Islet precursor cell (in vitro differentiated cells): ENCODE data around the gene MYO7B.

Experiments
- DNase-seq: peaks from one replicate; pipeline ENCODE4 v3.0.0-alpha.2; 2018

MYO7B gene

GRCh38 chr2:127590386-127591190 lies 55.1 kb downstream of the MYO7B start:
- DNase-seq, result peak; percentile 28

- DNase-seq, result peak; percentile 94
These were observed 55.9 kb downstream of the MYO7B start for GRCh38 chr2:127591221-127591923.

- DNase-seq, result peak; percentile 43
These were observed 57.3 kb downstream of the MYO7B start for GRCh38 chr2:127592761-127593227.

DNA sequence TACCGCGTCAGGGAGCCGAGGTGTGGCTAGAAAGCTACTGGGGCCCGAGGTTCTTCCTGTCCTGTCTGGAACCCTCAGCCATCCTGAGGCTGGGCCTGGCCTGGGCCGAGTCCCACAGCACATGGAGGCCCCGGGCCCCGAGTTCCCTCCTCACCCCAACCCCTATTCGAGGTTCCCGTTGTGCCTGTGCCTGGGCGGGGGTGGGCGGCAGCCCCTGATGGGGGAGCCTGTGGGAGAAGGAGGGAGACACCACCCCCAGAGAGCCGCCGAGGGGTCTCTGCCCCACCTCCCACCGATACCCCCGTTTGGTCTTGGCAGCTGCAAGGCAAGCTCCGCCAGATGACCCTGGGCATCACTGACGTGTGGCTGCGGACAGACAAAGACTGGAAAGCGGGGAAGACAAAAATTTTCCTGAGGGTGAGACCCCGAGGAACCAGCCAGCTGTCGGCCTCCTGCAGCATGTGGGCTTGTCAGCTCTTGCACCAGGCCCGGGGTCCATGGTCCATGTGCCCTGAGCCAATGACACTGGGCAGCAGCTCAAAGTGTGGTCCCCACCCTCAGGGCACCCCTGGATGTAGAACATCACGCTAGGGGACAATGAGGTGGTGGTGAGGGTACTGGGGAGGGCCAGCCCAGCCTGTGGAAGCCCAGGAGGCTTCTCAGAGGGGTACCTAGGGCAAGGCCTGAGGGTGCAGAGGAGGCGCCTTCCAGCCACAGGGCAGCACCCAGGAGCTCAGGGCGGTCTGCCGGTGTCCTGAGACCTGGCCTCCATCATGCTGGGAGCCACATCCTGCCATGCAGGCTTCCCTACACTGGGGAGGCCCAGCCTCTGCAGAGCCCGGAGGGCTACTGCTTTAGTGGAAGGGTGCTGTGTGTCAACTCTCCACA lies 58.0 kb downstream of the MYO7B start:
- DNase-seq, result peak; percentile 49

- DNase-seq, result peak; percentile 44
These were observed 58.7 kb downstream of the MYO7B start for GRCh38 chr2:127594116-127594591.

- DNase-seq, result peak; percentile 31
These were observed 61.0 kb downstream of the MYO7B start for GRCh38 chr2:127596311-127597045.

DNA sequence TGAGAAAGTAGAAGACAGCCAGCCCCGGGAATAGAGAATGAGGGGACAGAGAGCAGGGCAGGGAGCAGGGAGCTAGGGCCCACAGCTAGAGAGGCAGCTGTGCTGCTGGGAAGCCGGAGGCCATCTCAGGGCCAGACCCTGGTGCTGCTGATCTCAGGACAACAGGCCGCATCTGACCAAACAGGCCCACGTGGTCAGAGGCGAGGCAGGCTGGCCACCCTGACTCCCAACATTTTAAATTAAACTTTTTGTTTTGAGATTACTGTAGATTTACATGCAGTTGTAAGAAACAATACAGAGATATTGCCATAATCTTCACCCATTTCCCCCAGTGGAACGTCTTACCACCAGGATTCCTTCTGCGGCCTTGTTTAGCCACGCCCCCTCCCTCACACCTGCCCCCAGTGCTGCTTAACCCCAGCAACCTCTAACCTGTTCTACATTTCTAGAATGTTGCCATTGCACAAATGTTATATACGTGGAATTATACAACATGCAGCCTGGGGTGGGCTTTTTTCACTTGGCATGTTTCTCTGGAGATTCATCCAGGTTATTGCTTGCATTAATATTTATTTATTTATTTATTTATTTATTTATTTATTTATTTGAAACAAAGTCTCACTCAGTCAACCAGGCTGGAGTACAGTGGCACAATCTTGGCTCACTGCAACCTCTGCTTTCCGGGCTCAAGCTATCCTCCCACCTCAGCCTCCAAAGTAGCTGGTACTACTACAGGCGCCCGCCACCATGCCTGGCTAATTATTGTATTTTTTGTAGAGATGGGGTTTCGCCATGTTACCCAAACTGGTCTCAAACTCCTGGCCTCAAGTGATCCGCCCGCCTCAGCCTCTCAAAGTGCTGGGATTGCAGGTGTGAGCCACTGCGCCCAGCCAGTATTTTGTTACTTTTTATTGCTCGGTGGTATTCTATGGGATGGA lies 61.8 kb downstream of the MYO7B start:
- peak; percentile 23 for DNase-seq

DNA sequence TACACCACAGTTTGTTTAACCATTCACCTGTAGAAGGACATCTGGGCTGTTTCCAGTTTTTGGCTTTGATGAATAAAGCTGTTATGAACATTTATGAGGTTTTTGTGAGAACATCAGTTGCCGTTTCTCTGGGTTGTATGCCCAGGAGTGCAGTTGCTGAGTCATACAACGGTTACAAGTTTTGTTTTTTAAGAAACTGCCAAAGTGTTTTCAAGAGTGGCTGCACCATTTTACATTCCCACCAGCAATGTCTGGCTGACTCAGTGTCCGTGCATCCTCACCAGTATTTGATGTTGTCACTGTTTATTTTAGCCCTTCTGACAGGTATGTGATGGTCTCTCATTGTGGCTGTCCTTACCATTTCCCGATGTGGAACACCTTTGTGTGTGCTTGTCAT lies 62.5 kb downstream of the MYO7B start:
- DNase-seq, result peak; percentile 77

GRCh38 chr2:127598711-127599110 lies 63.2 kb downstream of the MYO7B start:
- no peak for DNase-seq

DNA sequence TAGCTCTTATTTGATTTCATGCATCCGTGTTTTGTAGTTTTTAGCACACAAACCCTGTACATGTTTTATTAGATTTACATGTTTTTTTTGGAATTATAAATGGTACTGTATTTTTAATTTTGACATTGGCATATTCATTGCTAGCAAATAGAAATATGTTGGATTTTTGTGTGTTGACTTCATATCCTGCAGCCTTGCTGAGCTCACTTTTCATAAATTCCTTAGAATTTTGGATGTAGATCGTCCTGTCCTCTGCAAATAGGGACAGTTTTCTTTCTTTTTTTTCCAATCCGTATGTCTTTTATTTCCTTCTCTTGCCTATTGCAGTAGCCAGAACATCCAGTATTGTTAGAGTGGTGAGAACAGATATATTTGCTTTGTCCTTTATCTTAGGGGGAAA lies 63.7 kb downstream of the MYO7B start:
- DNase-seq, result no peak

- DNase-seq, result peak; percentile 14
These were observed 69.5 kb downstream of the MYO7B start for GRCh38 chr2:127604986-127605385.

DNA sequence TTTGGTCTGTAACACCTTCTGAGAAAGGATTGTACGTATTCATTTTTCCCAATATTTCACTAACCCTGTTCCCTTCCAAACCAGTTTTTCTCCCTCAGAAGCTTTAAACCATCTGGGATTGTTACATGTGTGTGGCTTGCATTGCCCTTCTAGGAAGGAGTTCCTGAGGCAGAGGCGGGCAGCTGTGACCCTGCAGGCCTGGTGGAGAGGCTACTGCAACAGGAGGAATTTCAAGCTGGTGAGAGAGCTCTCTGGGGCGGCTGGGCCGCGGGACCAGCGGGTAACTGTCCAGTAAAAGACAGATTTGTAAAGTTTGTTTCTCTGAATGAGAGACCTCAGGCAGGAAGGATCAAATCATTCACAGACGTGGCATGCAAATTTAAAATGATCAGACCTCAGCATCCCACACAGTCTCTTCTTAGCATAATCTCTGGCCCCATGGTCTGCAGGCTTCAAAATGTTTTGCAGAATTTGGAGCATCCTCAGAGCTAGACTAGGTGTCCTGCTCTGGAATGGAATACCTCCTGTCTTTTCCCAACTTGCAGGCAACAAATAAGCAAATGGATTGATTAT lies 70.3 kb downstream of the MYO7B start:
- peak; percentile 50 for DNase-seq

DNA sequence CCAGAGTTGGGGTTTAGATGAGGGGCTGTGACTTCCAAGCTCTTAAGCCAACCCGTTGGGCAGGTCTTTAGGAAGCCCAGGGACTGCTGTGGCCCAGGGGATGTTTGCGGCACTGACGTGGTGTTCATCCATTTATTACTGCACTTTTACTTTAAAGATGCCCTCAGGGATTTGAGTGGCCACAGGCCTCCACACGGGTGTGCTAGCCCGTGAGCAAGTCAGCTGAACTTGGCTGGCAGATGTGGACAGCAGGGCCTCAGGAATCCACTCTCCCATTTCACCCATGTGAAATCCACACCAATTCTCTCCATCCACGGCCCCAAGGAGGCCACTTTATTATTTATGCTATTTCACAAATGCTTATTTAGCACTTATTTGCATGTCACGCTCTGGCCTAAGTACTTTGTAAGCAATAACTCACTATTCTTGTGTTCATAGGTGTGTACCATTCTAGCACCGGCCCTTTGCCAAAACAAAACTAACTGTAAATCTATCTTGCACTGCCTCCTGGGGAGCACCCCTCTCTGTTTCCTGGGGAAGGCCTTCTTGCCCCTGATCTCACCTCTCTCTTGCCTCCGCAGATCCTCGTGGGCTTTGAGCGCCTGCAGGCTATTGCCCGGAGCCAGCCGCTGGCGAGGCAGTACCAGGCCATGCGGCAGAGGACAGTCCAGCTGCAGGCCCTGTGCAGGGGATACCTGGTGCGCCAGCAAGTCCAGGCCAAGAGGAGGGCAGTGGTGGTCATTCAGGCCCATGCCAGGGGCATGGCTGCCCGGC lies 71.3 kb downstream of the MYO7B start:
- DNase-seq, result peak; percentile 38

GRCh38 chr2:127607399-127607908 lies 72.0 kb downstream of the MYO7B start:
- DNase-seq, result peak; percentile 41

- DNase-seq, result peak; percentile 42
These were observed 72.9 kb downstream of the MYO7B start for GRCh38 chr2:127608061-127609030.

GRCh38 chr2:127609031-127609751 lies 73.7 kb downstream of the MYO7B start:
- DNase-seq, result peak; percentile 45

- DNase-seq, result no peak
These were observed 74.3 kb downstream of the MYO7B start for GRCh38 chr2:127609818-127610217.

DNA sequence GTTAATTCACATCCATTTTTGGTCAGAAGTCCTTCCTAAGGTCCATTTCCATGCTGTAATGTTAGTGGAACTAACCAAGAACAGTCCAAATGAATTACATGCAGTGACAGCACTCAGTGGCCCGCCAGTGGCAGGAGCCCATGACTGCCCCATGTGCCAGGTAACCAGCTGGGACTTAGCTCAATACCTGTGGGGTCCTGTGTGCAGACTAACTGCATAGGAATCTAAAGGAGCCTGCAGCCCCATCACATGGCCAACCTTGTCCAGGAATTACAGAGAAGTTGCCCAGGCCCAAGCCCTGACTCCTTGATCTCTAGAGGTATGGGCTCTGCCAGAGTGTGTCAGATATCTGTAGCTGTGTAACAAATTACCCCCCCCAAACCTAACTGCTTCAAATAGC lies 75.1 kb downstream of the MYO7B start:
- DNase-seq, result peak; percentile 42
